SIG-M5 treated with dmso at 0.1 percent for 504 hours (cell line): ENCODE data around the gene TYK2.
"Not testable (repeated sequence)": the region's sequence is repeated elsewhere in the genome, so short reads cannot be mapped to it uniquely, and the experiment has no call there.

Source experiments
- DNase-seq: peaks from one replicate; lab custom pipeline; 2025; ENCODE audit not compliant: unreplicated experiment; lab: John Stamatoyannopoulos, UW

The TYK2 gene

GRCh38 chr19:10377140-10377640 lies 3.2 kb downstream of the TYK2 start:
- DNase-seq = not testable (repeated sequence)

- DNase-seq = no peak
These were observed 5.4 kb downstream of the TYK2 start for GRCh38 chr19:10374931-10375330.

- peak; percentile 90 for DNase-seq
These were observed 7.7 kb downstream of the TYK2 start for GRCh38 chr19:10372690-10373089.

- no peak for DNase-seq
These were observed 12.1 kb downstream of the TYK2 start for GRCh38 chr19:10368101-10368803.

GRCh38 chr19:10366950-10367512 lies 13.3 kb downstream of the TYK2 start:
- not testable (repeated sequence) for DNase-seq

GRCh38 chr19:10365518-10365917 lies 14.9 kb downstream of the TYK2 start:
- no peak for DNase-seq

- DNase-seq = no peak
These were observed 15.7 kb downstream of the TYK2 start for GRCh38 chr19:10364644-10365043.

GRCh38 chr19:10363789-10364281 lies 16.5 kb downstream of the TYK2 start:
- DNase-seq = no peak

GRCh38 chr19:10362259-10362658 lies 18.1 kb downstream of the TYK2 start:
- DNase-seq = no peak

GRCh38 chr19:10361569-10362011 lies 18.8 kb downstream of the TYK2 start:
- no peak for DNase-seq

- DNase-seq = no peak
These were observed 23.9 kb downstream of the TYK2 start for GRCh38 chr19:10356431-10356830.

- DNase-seq = no peak
These were observed 26.5 kb downstream of the TYK2 start for GRCh38 chr19:10353793-10354391.

GRCh38 chr19:10352764-10353671 lies 27.4 kb downstream of the TYK2 start:
- DNase-seq = no peak

GRCh38 chr19:10346509-10346908 lies 33.9 kb downstream of the TYK2 start:
- DNase-seq = peak; percentile 93

- DNase-seq = no peak
These were observed 35.6 kb downstream of the TYK2 start for GRCh38 chr19:10344780-10345179.

GRCh38 chr19:10343495-10343894 lies 36.9 kb downstream of the TYK2 start:
- DNase-seq = no peak

GRCh38 chr19:10339977-10340376 lies 40.4 kb downstream of the TYK2 start:
- DNase-seq = no peak

- DNase-seq = peak; percentile 46
These were observed 40.9 kb downstream of the TYK2 start, which contains the start of gene ICAM3 for GRCh38 chr19:10339380-10339960. ICAM3 (minus strand) TSS chr19:10339624; CDS start chr19:10339614, 10 bp downstream.

GRCh38 chr19:10338940-10339339 lies 41.4 kb downstream of the TYK2 start:
- DNase-seq = no peak

GRCh38 chr19:10336725-10337124 lies 43.6 kb downstream of the TYK2 start:
- DNase-seq = not testable (repeated sequence)
